Fibroblast of lung (primary cell): ENCODE data around the gene TLCD1.

Experiments
- EZH2 ChIP-seq: IDR thresholded peaks from 2 replicates; pipeline ENCODE4 v1.5.1; 2012; ENCODE audit warnings: low read length, control low read depth, mild to moderate bottlenecking; ENCODE audit errors: missing control alignments
- TF ChIP-seq, protein P1 (sequence below), 2 donors: IDR thresholded peaks in 1 of 2; conservative IDR thresholded peaks in 1 of 2; 1 replicate in 1 of 2; 2 replicates in 1 of 2; pipeline ENCODE4 v1.5.1; 2011 to 2012; ENCODE audit warnings: low read length in 2 of 2, control low read depth in 1 of 2, inconsistent platforms in 1 of 2, low read depth in 1 of 2, mild to moderate bottlenecking in 1 of 2

GRCh38 chr17:28675980-28676379 is 50.1 kb downstream of the TLCD1 start:
- TF ChIP-seq EZH2, result no peak
- TF ChIP-seq, protein P1, sequence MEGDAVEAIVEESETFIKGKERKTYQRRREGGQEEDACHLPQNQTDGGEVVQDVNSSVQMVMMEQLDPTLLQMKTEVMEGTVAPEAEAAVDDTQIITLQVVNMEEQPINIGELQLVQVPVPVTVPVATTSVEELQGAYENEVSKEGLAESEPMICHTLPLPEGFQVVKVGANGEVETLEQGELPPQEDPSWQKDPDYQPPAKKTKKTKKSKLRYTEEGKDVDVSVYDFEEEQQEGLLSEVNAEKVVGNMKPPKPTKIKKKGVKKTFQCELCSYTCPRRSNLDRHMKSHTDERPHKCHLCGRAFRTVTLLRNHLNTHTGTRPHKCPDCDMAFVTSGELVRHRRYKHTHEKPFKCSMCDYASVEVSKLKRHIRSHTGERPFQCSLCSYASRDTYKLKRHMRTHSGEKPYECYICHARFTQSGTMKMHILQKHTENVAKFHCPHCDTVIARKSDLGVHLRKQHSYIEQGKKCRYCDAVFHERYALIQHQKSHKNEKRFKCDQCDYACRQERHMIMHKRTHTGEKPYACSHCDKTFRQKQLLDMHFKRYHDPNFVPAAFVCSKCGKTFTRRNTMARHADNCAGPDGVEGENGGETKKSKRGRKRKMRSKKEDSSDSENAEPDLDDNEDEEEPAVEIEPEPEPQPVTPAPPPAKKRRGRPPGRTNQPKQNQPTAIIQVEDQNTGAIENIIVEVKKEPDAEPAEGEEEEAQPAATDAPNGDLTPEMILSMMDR (conservative IDR thresholded peaks at IDR 0.05 in 1 of 2, IDR thresholded peaks at IDR 0.05 in 1 of 2; ENCODE audit: low read depth in 1 of 2, low read length in 2 of 2), result peak in 1 of 2 donors; percentile 23
